ENCODE measurements around the gene IFI35.
"Not testable (repeated sequence)": the region's sequence is repeated elsewhere in the genome, so short reads cannot be mapped to it uniquely, and the experiment has no call there.

Gene IFI35

GRCh38 chr17:42980274-42980765 lies 26.3 kb upstream of the IFI35 start, which contains the start of gene RUNDC1:
TSS of gene RUNDC1 (plus strand) at chr17:42980565. CDS start at chr17:42980577, 12 bp downstream.
- H3K4me1 ChIP-seq (ENCODE audit: control insufficient read depth, insufficient read depth, low read length, poor library complexity, severe bottlenecking): peaks cover 13% of the 10 kb centered on the region

GRCh38 chr17:42980766-42981397 lies 25.7 kb upstream of the IFI35 start:
- Histone ChIP-seq H3K4me1 (ENCODE audit: control insufficient read depth, insufficient read depth, low read length, poor library complexity, severe bottlenecking) (peaks cover 13% of the 10 kb centered on the region), H3K36me3 (ENCODE audit: control insufficient read depth, insufficient read depth, low read length) (peaks cover 9% of the 10 kb centered on the region), H3K27ac (ENCODE audit: insufficient read depth, low read length, poor library complexity, severe bottlenecking) (peak overlapping the region; percentile 78), H3K4me3 (ENCODE audit: insufficient read depth, low read depth, low read length, poor library complexity, severe bottlenecking) (peak overlapping the region; percentile 89), H3K9me3 (ENCODE audit: control insufficient read depth, low read length) (no peaks in the 10 kb centered on the region), H3K27me3 (replicated peaks; ENCODE audit: control insufficient read depth, insufficient read depth, low read length, poor library complexity, severe bottlenecking) (no peaks in the 10 kb centered on the region)
- DNase-seq: peak in 2 of 3 donors; percentile 11 to 49

More at GRCh38 chr17:42980274-42980765, 26.3 kb upstream of the IFI35 start, which contains the start of gene RUNDC1:
- Histone ChIP-seq H3K36me3 (ENCODE audit: control insufficient read depth, insufficient read depth, low read length) (peaks cover 4% of the 10 kb centered on the region), H3K4me3 (ENCODE audit: insufficient read depth, low read depth, low read length, poor library complexity, severe bottlenecking) (peak within 1 kb of the TSS; percentile 89), H3K27ac (ENCODE audit: insufficient read depth, low read length, poor library complexity, severe bottlenecking) (peak within 1 kb of the TSS; percentile 78), H3K9me3 (ENCODE audit: control insufficient read depth, low read length) (no peaks in the 10 kb centered on the region), H3K27me3 (replicated peaks; ENCODE audit: control insufficient read depth, insufficient read depth, low read length, poor library complexity, severe bottlenecking) (no peaks in the 10 kb centered on the region)
- peak; percentile 82 to 88 (median 84) for DNase-seq

GRCh38 chr17:42982266-42982665 lies 24.3 kb upstream of the IFI35 start:
- H3K27ac ChIP-seq (ENCODE audit: insufficient read depth, low read length, poor library complexity, severe bottlenecking): no peak overlapping the region
- no peaks in the 10 kb centered on the region for H3K27me3 ChIP-seq (replicated peaks; ENCODE audit: control insufficient read depth, insufficient read depth, low read length, poor library complexity, severe bottlenecking)
- H3K4me3 ChIP-seq (ENCODE audit: insufficient read depth, low read depth, low read length, poor library complexity, severe bottlenecking): no peak overlapping the region
- H3K9me3 ChIP-seq (ENCODE audit: control insufficient read depth, low read length): no peaks in the 10 kb centered on the region
- peaks cover 15% of the 10 kb centered on the region for H3K36me3 ChIP-seq (ENCODE audit: control insufficient read depth, insufficient read depth, low read length)
- DNase-seq: no peak
- H3K4me1 ChIP-seq (ENCODE audit: control insufficient read depth, insufficient read depth, low read length, poor library complexity, severe bottlenecking): peaks cover 13% of the 10 kb centered on the region

GRCh38 chr17:42985225-42985624 lies 21.4 kb upstream of the IFI35 start:
- Histone ChIP-seq H3K36me3 (ENCODE audit: control insufficient read depth, insufficient read depth, low read length) (peaks cover 42% of the 10 kb centered on the region), H3K27me3 (replicated peaks; ENCODE audit: control insufficient read depth, insufficient read depth, low read length, poor library complexity, severe bottlenecking) (no peaks in the 10 kb centered on the region), H3K27ac (ENCODE audit: insufficient read depth, low read length, poor library complexity, severe bottlenecking) (no peak overlapping the region), H3K4me3 (ENCODE audit: insufficient read depth, low read depth, low read length, poor library complexity, severe bottlenecking) (no peak overlapping the region), H3K9me3 (ENCODE audit: control insufficient read depth, low read length) (no peaks in the 10 kb centered on the region), H3K4me1 (ENCODE audit: control insufficient read depth, insufficient read depth, low read length, poor library complexity, severe bottlenecking) (peaks cover 9% of the 10 kb centered on the region)
- DNase-seq: no peak

GRCh38 chr17:42989141-42989540 lies 17.4 kb upstream of the IFI35 start:
- no peak overlapping the region for H3K4me3 ChIP-seq (ENCODE audit: insufficient read depth, low read depth, low read length, poor library complexity, severe bottlenecking)
- peaks cover 70% of the 10 kb centered on the region for H3K36me3 ChIP-seq (ENCODE audit: control insufficient read depth, insufficient read depth, low read length)
- no peak for DNase-seq
- H3K27me3 ChIP-seq (replicated peaks; ENCODE audit: control insufficient read depth, insufficient read depth, low read length, poor library complexity, severe bottlenecking): no peaks in the 10 kb centered on the region
- H3K4me1 ChIP-seq (ENCODE audit: control insufficient read depth, insufficient read depth, low read length, poor library complexity, severe bottlenecking): no peaks in the 10 kb centered on the region
- H3K27ac ChIP-seq (ENCODE audit: insufficient read depth, low read length, poor library complexity, severe bottlenecking): no peak overlapping the region
- H3K9me3 ChIP-seq (ENCODE audit: control insufficient read depth, low read length): no peaks in the 10 kb centered on the region

- Histone ChIP-seq H3K27ac (ENCODE audit: insufficient read depth, low read length, poor library complexity, severe bottlenecking) (no peak overlapping the region), H3K4me3 (ENCODE audit: insufficient read depth, low read depth, low read length, poor library complexity, severe bottlenecking) (no peak overlapping the region), H3K9me3 (ENCODE audit: control insufficient read depth, low read length) (no peaks in the 10 kb centered on the region), H3K4me1 (ENCODE audit: control insufficient read depth, insufficient read depth, low read length, poor library complexity, severe bottlenecking) (no peaks in the 10 kb centered on the region), H3K27me3 (replicated peaks; ENCODE audit: control insufficient read depth, insufficient read depth, low read length, poor library complexity, severe bottlenecking) (no peaks in the 10 kb centered on the region), H3K36me3 (ENCODE audit: control insufficient read depth, insufficient read depth, low read length) (peaks cover 69% of the 10 kb centered on the region)
- no peak for DNase-seq
Measured at GRCh38 chr17:42989726-42990652, 16.6 kb upstream of the IFI35 start.

- H3K4me1 ChIP-seq (ENCODE audit: control insufficient read depth, insufficient read depth, low read length, poor library complexity, severe bottlenecking): no peaks in the 10 kb centered on the region
- H3K36me3 ChIP-seq (ENCODE audit: control insufficient read depth, insufficient read depth, low read length): peaks cover 61% of the 10 kb centered on the region
- no peak overlapping the region for H3K4me3 ChIP-seq (ENCODE audit: insufficient read depth, low read depth, low read length, poor library complexity, severe bottlenecking)
- no peaks in the 10 kb centered on the region for H3K9me3 ChIP-seq (ENCODE audit: control insufficient read depth, low read length)
- H3K27ac ChIP-seq (ENCODE audit: insufficient read depth, low read length, poor library complexity, severe bottlenecking): no peak overlapping the region
- H3K27me3 ChIP-seq (replicated peaks; ENCODE audit: control insufficient read depth, insufficient read depth, low read length, poor library complexity, severe bottlenecking): no peaks in the 10 kb centered on the region
- DNase-seq: no peak
Measured at GRCh38 chr17:42991471-42991870, 15.1 kb upstream of the IFI35 start.

GRCh38 chr17:42992872-42993271 lies 13.7 kb upstream of the IFI35 start:
- Histone ChIP-seq H3K36me3 (ENCODE audit: control insufficient read depth, insufficient read depth, low read length) (peaks cover 49% of the 10 kb centered on the region), H3K27me3 (replicated peaks; ENCODE audit: control insufficient read depth, insufficient read depth, low read length, poor library complexity, severe bottlenecking) (no peaks in the 10 kb centered on the region), H3K4me1 (ENCODE audit: control insufficient read depth, insufficient read depth, low read length, poor library complexity, severe bottlenecking) (peaks cover 2% of the 10 kb centered on the region), H3K4me3 (ENCODE audit: insufficient read depth, low read depth, low read length, poor library complexity, severe bottlenecking) (no peak overlapping the region), H3K27ac (ENCODE audit: insufficient read depth, low read length, poor library complexity, severe bottlenecking) (no peak overlapping the region), H3K9me3 (ENCODE audit: control insufficient read depth, low read length) (no peaks in the 10 kb centered on the region)
- no peak for DNase-seq

- H3K4me1 ChIP-seq (ENCODE audit: control insufficient read depth, insufficient read depth, low read length, poor library complexity, severe bottlenecking); H3K4me3 ChIP-seq (ENCODE audit: insufficient read depth, low read depth, low read length, poor library complexity, severe bottlenecking); H3K27me3 ChIP-seq (replicated peaks; ENCODE audit: control insufficient read depth, insufficient read depth, low read length, poor library complexity, severe bottlenecking); H3K27ac ChIP-seq (ENCODE audit: insufficient read depth, low read length, poor library complexity, severe bottlenecking); DNase-seq; H3K9me3 ChIP-seq (ENCODE audit: control insufficient read depth, low read length): not testable (repeated sequence)
- peaks cover 40% of the 10 kb centered on the region for H3K36me3 ChIP-seq (ENCODE audit: control insufficient read depth, insufficient read depth, low read length)
Measured at GRCh38 chr17:42993913-42994312, 12.7 kb upstream of the IFI35 start.

All from effector memory CD4-positive, alpha-beta T cell (primary cell).